Measurements from ENCODE around the gene FAAP20.
A peak's percentile ranks its signal among the peaks of the same experiment; 100 is the strongest.

DNA sequence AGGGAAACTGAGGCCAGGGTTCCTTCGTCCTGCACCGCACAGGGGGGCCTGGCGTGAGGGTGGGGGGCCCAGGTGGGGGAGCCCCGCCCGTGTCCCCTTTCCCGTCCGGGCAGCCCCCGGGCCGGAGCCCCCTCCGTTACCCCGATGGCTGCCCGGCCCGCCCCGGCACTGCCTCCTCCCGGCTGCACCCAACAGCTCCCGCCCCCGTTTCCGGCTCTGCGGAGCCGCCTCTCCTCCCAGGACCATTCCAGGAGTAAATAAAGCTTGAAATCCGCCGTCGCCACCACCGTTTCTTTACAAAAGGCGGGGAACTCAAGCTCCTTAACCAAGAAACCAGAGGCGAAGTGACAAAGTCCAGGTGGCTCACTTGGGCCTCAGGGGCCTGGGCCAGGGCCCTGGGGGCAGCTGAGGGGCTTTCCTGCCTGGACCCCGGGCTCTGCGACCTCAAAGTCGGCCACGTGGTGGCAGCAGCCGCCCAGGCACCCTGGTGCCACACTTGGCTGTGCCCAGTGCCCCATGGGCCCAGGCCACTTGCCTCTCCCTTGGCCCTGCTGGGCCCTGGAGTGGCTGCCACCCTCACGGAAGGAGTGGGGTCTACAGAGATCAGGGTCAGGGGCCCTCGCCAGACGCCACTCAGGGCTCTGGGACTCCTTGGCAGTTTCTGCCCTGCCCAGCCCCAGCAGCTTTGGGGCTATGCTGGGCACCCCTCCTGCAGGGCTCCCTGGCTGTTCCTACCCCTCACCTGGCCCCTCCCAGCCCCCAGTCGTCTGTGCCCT, 514 bp upstream of the FAAP20 start:
- TF ChIP-seq, protein P1, sequence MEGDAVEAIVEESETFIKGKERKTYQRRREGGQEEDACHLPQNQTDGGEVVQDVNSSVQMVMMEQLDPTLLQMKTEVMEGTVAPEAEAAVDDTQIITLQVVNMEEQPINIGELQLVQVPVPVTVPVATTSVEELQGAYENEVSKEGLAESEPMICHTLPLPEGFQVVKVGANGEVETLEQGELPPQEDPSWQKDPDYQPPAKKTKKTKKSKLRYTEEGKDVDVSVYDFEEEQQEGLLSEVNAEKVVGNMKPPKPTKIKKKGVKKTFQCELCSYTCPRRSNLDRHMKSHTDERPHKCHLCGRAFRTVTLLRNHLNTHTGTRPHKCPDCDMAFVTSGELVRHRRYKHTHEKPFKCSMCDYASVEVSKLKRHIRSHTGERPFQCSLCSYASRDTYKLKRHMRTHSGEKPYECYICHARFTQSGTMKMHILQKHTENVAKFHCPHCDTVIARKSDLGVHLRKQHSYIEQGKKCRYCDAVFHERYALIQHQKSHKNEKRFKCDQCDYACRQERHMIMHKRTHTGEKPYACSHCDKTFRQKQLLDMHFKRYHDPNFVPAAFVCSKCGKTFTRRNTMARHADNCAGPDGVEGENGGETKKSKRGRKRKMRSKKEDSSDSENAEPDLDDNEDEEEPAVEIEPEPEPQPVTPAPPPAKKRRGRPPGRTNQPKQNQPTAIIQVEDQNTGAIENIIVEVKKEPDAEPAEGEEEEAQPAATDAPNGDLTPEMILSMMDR (IDR thresholded peaks at IDR 0.05): peak; percentile 82 to 90 (median 82)
- TF ChIP-seq POLR2A (IDR thresholded peaks at IDR 0.05): no peak

All from testis (tissue), 2 donors.